ENCODE data around the gene CHCHD3. TPM values are rescaled to one million over a fixed set of nuclear protein-coding genes. Genes with fewer than 3 reads are reported as not detected.
A peak's percentile ranks its signal among the peaks of the same experiment; 100 is the strongest.
"Not testable (repeated sequence)": the region's sequence is repeated elsewhere in the genome, so short reads cannot be mapped to it uniquely, and the experiment has no call there.

The CHCHD3 gene
- total and polyA plus RNA-seq, 4 donors: 20.1 to 78.0 (median 46.9) TPM

DNA sequence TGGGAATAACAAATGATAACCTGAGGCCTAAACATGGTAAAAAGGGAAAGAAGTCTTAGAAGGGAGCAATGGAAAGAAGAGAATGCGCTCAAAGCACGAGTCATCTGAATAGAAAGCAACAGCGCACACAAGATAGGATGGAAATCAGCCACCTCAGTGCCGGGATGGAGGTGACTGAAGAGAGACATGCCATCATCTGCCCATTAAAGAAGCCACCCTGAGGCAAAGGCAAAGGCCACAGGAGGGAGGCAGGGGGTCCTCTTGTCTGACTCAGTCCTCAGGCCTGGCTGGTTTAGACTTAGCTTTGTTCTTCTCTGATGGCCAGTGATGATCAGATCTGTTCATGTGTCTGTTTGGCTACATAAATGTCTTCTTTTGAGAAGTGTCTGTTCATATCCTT, 180.6 kb downstream of the CHCHD3 start:
- 81 to 84% methylated on average over 4 of the region's 4 CpGs for WGBS, 2 donors
- Histone ChIP-seq H3K9ac (ENCODE audit: insufficient read depth in 1 of 2, low read length in 2 of 2) (no peak overlapping the region), H3K4me3 (no peak overlapping the region), H3K27ac (ENCODE audit: low read depth in 1 of 2, low read length in 1 of 2) (no peak overlapping the region), H3K9me3 (ENCODE audit: control insufficient read depth in 4 of 4, insufficient read depth in 3 of 4, low read length in 3 of 4) (no peaks in the 10 kb centered on the region), H3K27me3 (ENCODE audit: control insufficient read depth in 3 of 3, insufficient read depth in 3 of 3, low read length in 2 of 3) (no peaks in the 10 kb centered on the region), H3K4me1 (ENCODE audit: control insufficient read depth in 5 of 5, insufficient read depth in 5 of 5, low read length in 5 of 5) (peaks cover 0 to under 1% (median 0%) of the 10 kb centered on the region in 5 donors), H3K36me3 (ENCODE audit: control insufficient read depth in 4 of 4, insufficient read depth in 4 of 4, low read length in 4 of 4) (peaks cover 0 to 2% (median 0%) of the 10 kb centered on the region in 4 donors)
- DNase-seq (no peak), ATAC-seq (ENCODE audit: insufficient read depth, low FRiP score) (no peak)
- TF ChIP-seq, protein P1, sequence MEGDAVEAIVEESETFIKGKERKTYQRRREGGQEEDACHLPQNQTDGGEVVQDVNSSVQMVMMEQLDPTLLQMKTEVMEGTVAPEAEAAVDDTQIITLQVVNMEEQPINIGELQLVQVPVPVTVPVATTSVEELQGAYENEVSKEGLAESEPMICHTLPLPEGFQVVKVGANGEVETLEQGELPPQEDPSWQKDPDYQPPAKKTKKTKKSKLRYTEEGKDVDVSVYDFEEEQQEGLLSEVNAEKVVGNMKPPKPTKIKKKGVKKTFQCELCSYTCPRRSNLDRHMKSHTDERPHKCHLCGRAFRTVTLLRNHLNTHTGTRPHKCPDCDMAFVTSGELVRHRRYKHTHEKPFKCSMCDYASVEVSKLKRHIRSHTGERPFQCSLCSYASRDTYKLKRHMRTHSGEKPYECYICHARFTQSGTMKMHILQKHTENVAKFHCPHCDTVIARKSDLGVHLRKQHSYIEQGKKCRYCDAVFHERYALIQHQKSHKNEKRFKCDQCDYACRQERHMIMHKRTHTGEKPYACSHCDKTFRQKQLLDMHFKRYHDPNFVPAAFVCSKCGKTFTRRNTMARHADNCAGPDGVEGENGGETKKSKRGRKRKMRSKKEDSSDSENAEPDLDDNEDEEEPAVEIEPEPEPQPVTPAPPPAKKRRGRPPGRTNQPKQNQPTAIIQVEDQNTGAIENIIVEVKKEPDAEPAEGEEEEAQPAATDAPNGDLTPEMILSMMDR (IDR thresholded peaks at IDR 0.05; ENCODE audit: control extremely low read depth, extremely low read depth): no peak

DNA sequence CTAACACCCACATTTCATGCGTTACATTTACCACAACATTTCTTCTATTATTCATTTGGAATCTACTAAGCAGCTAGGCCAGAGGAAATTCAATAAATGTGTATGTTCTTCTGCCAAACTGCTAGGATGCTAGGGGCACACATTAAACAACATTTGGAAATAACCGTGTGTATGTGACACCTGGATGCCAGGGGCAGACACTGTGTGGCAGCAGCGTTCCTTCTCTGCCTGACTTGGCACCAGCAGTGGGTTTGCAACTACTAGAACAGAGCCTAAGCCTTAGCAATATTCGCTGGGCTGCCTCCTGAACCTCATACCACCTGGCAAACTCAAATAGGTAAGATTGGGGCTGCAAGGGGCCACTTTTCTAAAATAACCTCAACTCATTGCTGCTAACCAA, 182.1 kb downstream of the CHCHD3 start:
- H3K27ac ChIP-seq (ENCODE audit: low read depth in 1 of 2, low read length in 1 of 2): no peak overlapping the region
- no peaks in the 10 kb centered on the region for H3K4me1 ChIP-seq (ENCODE audit: control insufficient read depth in 5 of 5, insufficient read depth in 5 of 5, low read length in 5 of 5)
- H3K9me3 ChIP-seq (ENCODE audit: control insufficient read depth in 4 of 4, insufficient read depth in 3 of 4, low read length in 3 of 4): no peaks in the 10 kb centered on the region
- 97% methylated on average over 4 of the region's 4 CpGs for WGBS, 2 donors
- ATAC-seq (ENCODE audit: insufficient read depth, low FRiP score): no peak
- TF ChIP-seq, protein P1 (IDR thresholded peaks at IDR 0.05; ENCODE audit: control extremely low read depth, extremely low read depth): no peak
- no peaks in the 10 kb centered on the region for H3K27me3 ChIP-seq (ENCODE audit: control insufficient read depth in 3 of 3, insufficient read depth in 3 of 3, low read length in 2 of 3)
- H3K4me3 ChIP-seq: no peak overlapping the region
- no peak overlapping the region for H3K9ac ChIP-seq (ENCODE audit: insufficient read depth in 1 of 2, low read length in 2 of 2)
- peaks cover 0 to 2% (median 0%) of the 10 kb centered on the region in 4 donors for H3K36me3 ChIP-seq (ENCODE audit: control insufficient read depth in 4 of 4, insufficient read depth in 4 of 4, low read length in 4 of 4)
- peak in 1 of 3 donors; percentile 6 for DNase-seq

DNA sequence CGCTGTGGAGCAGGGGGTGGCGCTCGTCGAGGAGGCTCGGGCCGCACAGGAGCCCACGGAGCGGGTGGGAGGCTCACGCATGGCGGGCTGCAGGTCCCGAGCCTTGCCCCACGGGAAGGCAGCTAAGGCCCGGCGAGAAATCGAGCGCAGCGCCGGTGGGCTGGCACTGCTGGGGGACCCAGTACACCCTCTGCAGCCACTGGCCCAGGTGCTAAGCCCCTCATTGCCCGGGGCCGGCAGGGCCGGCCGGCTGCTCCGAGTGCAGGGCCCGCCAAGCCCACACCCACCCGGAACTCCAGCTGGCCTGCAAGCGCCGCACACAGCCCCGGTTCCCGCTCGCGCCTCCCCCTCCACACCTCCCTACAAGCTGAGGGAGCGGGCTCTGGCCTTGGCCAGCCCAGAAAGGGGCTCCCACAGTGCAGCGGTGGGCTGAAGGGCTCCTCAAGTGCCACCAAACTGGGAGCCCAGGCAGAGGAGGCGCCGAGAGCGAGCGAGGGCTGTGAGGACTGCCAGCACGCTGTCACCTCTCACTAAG, 183.2 kb downstream of the CHCHD3 start:
- H3K4me3 ChIP-seq; H3K36me3 ChIP-seq (ENCODE audit: control insufficient read depth in 4 of 4, insufficient read depth in 4 of 4, low read length in 4 of 4); H3K27ac ChIP-seq (ENCODE audit: low read depth in 1 of 2, low read length in 1 of 2); DNase-seq; H3K4me1 ChIP-seq (ENCODE audit: control insufficient read depth in 5 of 5, insufficient read depth in 5 of 5, low read length in 5 of 5); H3K9me3 ChIP-seq (ENCODE audit: control insufficient read depth in 4 of 4, insufficient read depth in 3 of 4, low read length in 3 of 4); ATAC-seq (ENCODE audit: insufficient read depth, low FRiP score); H3K9ac ChIP-seq (ENCODE audit: insufficient read depth in 1 of 2, low read length in 2 of 2); H3K27me3 ChIP-seq (ENCODE audit: control insufficient read depth in 3 of 3, insufficient read depth in 3 of 3, low read length in 2 of 3): not testable (repeated sequence)
- WGBS, 2 donors: 97 to 99% methylated on average over 23 to 38 of the region's 38 CpGs

DNA sequence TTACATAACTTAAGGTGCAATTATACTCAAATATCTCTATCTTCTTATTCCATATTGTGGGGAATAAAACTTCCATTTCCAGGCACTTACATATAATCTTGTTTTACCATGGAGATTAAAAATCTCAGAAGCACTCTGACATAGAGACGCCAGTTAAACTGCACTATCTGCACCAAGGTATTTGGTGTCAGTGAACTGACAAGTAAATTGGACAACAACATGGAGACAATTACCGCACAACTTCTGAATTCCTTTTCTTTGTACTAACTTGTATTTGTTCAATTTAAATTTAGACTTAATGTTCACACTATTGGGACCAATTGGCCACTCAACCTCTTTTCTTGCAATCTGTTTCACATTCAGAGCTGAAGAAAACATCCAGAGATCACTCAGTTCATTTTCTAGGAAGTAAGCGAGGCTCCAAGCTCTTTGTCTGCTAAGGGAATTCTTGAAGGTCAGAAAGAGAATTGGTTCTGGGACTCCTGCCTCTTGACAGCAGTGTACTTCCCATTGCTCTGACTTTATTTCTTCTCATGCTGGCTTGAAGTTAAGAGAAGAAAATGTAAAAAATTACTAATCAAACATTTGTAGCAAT, 184.7 kb downstream of the CHCHD3 start:
- TF ChIP-seq, protein P1 (IDR thresholded peaks at IDR 0.05; ENCODE audit: control extremely low read depth, extremely low read depth): no peak
- Histone ChIP-seq H3K27me3 (ENCODE audit: control insufficient read depth in 3 of 3, insufficient read depth in 3 of 3, low read length in 2 of 3) (no peaks in the 10 kb centered on the region), H3K36me3 (ENCODE audit: control insufficient read depth in 4 of 4, insufficient read depth in 4 of 4, low read length in 4 of 4) (peaks cover 0 to 2% (median 0%) of the 10 kb centered on the region in 4 donors), H3K4me1 (ENCODE audit: control insufficient read depth in 5 of 5, insufficient read depth in 5 of 5, low read length in 5 of 5) (no peaks in the 10 kb centered on the region), H3K9ac (ENCODE audit: insufficient read depth in 1 of 2, low read length in 2 of 2) (no peak overlapping the region), H3K4me3 (no peak overlapping the region), H3K9me3 (ENCODE audit: control insufficient read depth in 4 of 4, insufficient read depth in 3 of 4, low read length in 3 of 4) (no peaks in the 10 kb centered on the region), H3K27ac (ENCODE audit: low read depth in 1 of 2, low read length in 1 of 2) (no peak overlapping the region)
- DNase-seq (no peak), ATAC-seq (ENCODE audit: insufficient read depth, low FRiP score) (no peak)
- 97 to 100% methylated on average over 3 of the region's 3 CpGs for WGBS, 2 donors

All from lung (tissue), 12 donors.